Neural crest cell (in vitro differentiated cells): ENCODE data around the gene SLC13A3. TPM values are rescaled to one million over a fixed set of nuclear protein-coding genes. Genes with fewer than 3 reads are reported as not detected.
"Not testable (repeated sequence)": the region's sequence is repeated elsewhere in the genome, so short reads cannot be mapped to it uniquely, and the experiment has no call there.

Experiments
- DNase-seq: peaks from one replicate; pipeline ENCODE4 v3.0.0; 2021; ENCODE audit warnings: low read depth, mixed read lengths, low spot score
- H3K27ac Mint-ChIP-seq: one replicate; pipeline ENCODE4 v1.8.0; 2021; ENCODE audit warnings: mild to moderate bottlenecking, mixed read lengths; ENCODE audit not compliant: unreplicated experiment
- H3K27me3 Mint-ChIP-seq: 2 replicates; pipeline ENCODE4 v1.8.0; 2021; ENCODE audit warnings: low read depth, mild to moderate bottlenecking, mixed read lengths
- H3K36me3 Mint-ChIP-seq: 2 replicates; pipeline ENCODE4 v1.8.0; 2021; ENCODE audit warnings: low read depth, mild to moderate bottlenecking, mixed read lengths
- H3K4me1 Mint-ChIP-seq: 2 replicates; pipeline ENCODE4 v1.8.0; 2021; ENCODE audit warnings: mixed read lengths
- H3K4me3 Mint-ChIP-seq: one replicate; pipeline ENCODE4 v1.8.0; 2021; ENCODE audit warnings: mild to moderate bottlenecking, mixed read lengths
- H3K9me3 Mint-ChIP-seq: 2 replicates; pipeline ENCODE4 v1.8.0; 2021; ENCODE audit warnings: mixed read lengths
- total RNA-seq: library from RNA; stranded (reverse); gene quantifications from 2 replicates; pipeline ENCODE4 v1.2.1, GENCODE V29; 2021
- TF ChIP-seq, protein P1 (sequence below): fragments of 200-600 bp; sonication (generic); conservative IDR thresholded peaks from 2 replicates; pipeline ENCODE4 v1.5.0; 2021; ENCODE audit warnings: antibody characterized with exemption, mild to moderate bottlenecking

SLC13A3 gene
- total RNA-seq, 1 donor from 2014 or later: 6.7 TPM

DNA sequence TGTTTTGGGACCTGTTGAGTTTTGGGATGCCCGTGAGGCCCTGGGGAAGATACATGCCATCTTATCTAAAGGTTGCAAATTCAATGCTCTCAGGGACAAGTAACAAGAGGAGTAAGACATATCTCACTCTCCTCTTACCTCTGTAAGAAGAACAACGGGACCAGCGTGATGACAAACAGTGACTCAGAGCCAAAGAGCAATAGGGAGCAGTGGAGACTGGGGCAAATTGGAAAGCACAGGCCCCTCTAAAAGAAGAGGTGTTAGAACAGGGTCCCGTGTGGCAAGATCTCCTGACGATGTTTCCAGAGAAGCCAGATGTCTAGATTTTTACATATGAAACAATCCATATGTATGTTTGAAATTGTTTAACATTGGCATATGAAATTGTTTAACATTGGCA lies 26.3 kb upstream of the SLC13A3 start:
- Mint-ChIP-seq H3K27me3 (no peaks in the 10 kb centered on the region), H3K4me3 (no peak overlapping the region), H3K36me3 (peaks cover 3% of the 10 kb centered on the region), H3K4me1 (peaks cover 31% of the 10 kb centered on the region), H3K9me3 (peaks cover 2% of the 10 kb centered on the region), H3K27ac (no peak overlapping the region)
- DNase-seq: no peak
- TF ChIP-seq, protein P1, sequence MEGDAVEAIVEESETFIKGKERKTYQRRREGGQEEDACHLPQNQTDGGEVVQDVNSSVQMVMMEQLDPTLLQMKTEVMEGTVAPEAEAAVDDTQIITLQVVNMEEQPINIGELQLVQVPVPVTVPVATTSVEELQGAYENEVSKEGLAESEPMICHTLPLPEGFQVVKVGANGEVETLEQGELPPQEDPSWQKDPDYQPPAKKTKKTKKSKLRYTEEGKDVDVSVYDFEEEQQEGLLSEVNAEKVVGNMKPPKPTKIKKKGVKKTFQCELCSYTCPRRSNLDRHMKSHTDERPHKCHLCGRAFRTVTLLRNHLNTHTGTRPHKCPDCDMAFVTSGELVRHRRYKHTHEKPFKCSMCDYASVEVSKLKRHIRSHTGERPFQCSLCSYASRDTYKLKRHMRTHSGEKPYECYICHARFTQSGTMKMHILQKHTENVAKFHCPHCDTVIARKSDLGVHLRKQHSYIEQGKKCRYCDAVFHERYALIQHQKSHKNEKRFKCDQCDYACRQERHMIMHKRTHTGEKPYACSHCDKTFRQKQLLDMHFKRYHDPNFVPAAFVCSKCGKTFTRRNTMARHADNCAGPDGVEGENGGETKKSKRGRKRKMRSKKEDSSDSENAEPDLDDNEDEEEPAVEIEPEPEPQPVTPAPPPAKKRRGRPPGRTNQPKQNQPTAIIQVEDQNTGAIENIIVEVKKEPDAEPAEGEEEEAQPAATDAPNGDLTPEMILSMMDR: no peak

DNA sequence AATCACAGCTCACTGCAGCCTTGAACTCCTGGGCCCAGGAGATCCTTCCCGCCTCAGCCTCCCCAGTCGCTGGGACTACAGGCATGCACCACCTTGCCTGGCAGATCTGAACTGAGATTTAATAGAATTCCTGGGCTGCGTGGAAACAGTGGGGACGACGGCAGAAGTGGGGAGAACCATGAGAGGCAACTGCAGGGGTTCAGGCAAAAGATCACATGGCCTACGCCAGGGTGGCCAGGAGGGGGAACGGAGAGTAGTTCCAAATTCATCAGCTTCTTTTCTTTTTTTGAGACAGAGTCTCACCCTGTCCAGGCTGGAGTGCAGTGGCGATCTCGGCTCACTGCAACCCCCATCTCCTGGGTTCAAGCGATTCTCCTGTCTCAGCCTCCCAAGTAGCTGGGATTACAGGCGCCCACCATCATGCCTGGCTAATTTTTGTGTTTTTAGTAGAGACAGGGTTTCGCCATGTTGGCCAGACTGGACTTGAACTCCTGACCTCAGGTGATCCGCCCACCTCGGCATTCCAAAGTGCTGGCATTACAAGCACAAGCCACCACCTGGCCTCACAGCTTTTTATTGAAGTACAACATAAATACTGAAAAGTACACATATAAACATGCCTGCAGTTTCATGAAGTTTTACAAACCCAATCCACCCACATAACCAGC lies 25.5 kb upstream of the SLC13A3 start:
- H3K9me3 Mint-ChIP-seq, H3K27me3 Mint-ChIP-seq, H3K4me3 Mint-ChIP-seq, H3K36me3 Mint-ChIP-seq, DNase-seq, H3K27ac Mint-ChIP-seq: not testable (repeated sequence)
- H3K4me1 Mint-ChIP-seq: peaks cover 28% of the 10 kb centered on the region

DNA sequence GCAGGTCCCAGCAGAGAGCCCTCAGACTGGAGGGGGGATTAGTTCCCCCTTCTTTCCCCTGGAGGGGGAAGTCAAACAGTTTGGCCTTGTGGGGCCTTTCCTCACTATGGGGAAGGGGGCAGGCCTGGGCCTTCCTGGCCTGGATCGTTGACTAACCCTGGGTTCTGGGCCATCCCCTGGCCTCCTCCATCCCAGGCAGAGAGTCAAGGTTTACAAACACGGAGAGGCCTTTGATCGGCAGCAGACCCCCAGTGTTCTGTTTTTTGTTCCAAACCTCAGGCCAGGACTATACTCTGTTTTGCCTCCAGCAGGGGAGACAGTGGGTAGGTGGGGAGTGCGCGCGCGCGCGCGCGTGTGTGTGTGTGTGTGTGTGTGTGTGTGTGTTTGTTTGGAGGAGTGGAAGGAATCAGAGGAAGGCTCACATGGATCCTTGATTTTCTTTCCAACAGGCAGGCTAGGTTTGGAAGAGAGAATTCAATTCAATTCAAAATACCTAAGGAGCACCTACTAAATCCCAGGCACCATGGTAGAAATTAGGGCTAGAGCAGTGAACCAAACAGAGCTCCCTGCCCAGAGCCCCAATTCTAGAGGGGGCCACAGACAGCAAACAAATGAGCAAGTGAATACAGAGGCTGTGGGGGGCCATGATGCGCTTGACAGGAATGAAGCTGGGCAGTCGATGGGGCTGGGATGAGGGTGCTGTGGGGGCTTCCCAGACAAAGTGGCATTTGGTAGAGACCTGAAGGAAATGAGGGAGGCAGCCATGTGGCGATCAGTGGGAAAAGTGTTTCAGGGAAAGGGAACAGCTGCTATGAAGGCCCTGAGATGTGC lies 23.2 kb upstream of the SLC13A3 start:
- Mint-ChIP-seq H3K4me3 (peak overlapping the region; percentile 75), H3K27me3 (no peaks in the 10 kb centered on the region), H3K27ac (peak overlapping the region; percentile 63), H3K9me3 (peaks cover 5% of the 10 kb centered on the region), H3K36me3 (peaks cover 10% of the 10 kb centered on the region), H3K4me1 (peaks cover 23% of the 10 kb centered on the region)
- no peak for DNase-seq
- TF ChIP-seq, protein P1: no peak

DNA sequence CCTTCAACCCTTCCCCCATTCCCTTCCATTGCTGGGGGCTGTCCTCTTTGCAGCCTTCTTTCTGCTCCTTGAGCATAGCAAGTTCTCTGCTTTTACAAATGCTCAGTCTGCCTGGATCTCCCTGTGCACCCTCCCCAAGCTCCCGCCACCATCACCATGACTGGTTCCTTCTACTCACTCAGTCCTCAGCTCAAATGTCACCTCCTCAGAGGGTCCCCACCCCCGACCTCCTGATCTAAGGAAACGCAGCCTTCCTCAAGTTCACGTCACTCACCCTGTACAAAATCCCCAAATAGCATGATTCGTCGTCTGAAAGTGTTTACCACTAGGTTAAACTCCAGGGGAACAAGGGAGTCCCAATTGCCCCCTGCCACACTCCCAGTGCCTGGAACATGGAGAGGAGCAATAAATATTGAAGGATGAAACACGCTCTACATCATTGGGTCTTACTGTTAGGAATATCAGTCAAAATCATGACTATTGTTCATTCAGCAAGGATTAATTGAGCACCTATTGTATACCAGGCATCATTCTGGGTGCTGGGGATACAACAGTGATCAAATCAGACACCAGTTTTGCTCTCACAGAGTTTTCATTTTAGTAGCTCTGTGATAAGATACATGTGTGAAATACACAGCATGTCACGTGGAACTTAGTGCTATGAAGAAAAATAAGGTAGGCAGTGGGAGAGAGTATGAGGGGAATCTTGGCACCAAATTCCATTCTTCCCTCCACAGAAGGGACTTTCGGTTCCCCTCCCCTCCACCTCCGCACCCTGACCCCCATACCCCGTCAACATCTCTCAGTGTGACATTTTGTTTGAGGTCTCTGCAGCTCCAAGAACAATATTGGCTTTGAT lies 22.4 kb upstream of the SLC13A3 start:
- Mint-ChIP-seq H3K27me3 (no peaks in the 10 kb centered on the region), H3K27ac (peak overlapping the region; percentile 63), H3K4me1 (peaks cover 23% of the 10 kb centered on the region), H3K36me3 (peaks cover 15% of the 10 kb centered on the region), H3K4me3 (peak overlapping the region; percentile 75), H3K9me3 (peaks cover 5% of the 10 kb centered on the region)
- no peak for DNase-seq
- TF ChIP-seq, protein P1: no peak

DNA sequence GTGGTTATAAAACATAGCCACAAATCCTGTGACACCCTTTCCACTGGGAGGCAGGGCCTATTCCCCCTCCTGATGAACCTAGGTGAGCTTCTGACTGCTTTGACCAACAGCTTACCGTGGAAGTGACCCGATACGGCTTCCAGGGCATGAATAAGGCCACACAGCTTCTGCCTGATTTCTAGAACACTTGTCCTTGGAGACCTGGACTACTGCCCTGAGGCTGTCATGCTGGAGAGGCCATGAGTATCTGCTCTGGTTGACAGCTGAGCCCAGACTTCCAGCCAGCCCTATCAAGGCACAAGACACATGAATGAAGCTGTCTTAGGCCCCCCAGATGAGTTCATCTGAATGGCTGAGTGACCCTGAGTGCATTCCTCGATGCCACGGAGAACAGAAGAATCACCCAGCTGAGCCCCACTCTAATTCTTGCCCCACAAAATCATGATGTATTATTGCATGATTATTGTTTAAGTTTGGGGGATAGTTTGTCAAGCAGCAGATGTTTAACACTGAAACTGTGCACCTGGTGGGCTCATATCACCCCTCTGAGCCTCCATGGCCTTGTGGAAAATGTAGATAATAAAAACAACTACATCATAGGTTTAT lies 21.4 kb upstream of the SLC13A3 start:
- Mint-ChIP-seq H3K27me3 (no peaks in the 10 kb centered on the region), H3K4me3 (no peak overlapping the region), H3K4me1 (peaks cover 23% of the 10 kb centered on the region), H3K9me3 (peaks cover 5% of the 10 kb centered on the region), H3K27ac (no peak overlapping the region), H3K36me3 (peaks cover 20% of the 10 kb centered on the region)
- DNase-seq: no peak
- TF ChIP-seq, protein P1: no peak
